HG03457 (cell line): ENCODE measurements around the gene GCAT.

ENCODE experiments used
- ATAC-seq: cut with Tn5 transposase; IDR thresholded peaks from one replicate; pipeline ENCODE4 v1.9.1; 2021; ENCODE audit warnings: moderate number of reproducible peaks; ENCODE audit not compliant: unreplicated experiment

Gene GCAT

GRCh38 chr22:37807410-37808293 is at the start of gene GCAT:
GCAT (plus strand) TSS chr22:37807934; CDS start chr22:37807968, 34 bp downstream.
- peak; percentile 67 for ATAC-seq

DNA sequence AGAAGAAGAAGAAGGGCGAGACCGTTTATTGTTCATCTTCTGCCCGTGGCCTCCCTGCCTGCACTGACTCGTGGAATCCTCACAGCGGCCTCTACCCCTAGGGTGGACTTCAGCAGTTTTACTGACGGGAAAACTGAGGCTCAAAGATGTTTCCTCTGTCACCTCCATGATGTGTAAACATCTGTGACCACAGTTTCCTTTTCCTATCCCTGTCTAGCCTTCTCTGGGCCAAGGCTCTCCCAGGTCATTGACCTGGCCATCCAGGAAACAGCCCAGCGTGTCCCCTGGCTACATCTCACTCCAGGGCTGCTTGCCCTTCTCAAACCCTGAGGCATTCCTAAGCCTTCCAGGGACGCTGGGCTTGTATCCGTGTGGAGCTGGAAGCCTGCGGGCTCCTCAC is 49.0 kb upstream of the GCAT start:
- no peak for ATAC-seq

GRCh38 chr22:37759281-37759680 is 48.5 kb upstream of the GCAT start:
- ATAC-seq: no peak

- no peak for ATAC-seq
These were observed 47.6 kb upstream of the GCAT start for GRCh38 chr22:37760152-37760551.

DNA sequence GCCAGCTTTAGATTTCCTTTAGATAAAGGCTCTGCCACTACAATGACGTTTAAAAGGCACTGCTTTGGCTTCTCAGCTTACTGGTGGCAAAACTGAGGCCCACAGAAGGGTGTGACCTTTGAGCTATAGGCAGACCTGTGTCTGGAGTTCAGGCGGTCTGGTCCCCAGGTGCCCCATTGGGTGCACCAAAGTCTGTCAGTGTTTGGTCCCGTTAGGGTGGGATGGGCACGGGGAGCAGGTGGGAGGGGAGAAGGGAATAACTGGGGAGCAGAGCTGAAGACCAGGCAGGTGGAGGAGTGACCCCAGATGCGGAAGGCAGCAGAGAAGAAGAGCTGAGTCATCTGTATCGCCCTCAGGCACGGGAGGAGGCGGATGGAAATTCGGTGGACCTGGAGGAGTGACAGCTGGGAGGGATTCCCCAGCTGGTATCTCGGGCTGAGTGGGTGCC is 45.3 kb upstream of the GCAT start:
- no peak for ATAC-seq

DNA sequence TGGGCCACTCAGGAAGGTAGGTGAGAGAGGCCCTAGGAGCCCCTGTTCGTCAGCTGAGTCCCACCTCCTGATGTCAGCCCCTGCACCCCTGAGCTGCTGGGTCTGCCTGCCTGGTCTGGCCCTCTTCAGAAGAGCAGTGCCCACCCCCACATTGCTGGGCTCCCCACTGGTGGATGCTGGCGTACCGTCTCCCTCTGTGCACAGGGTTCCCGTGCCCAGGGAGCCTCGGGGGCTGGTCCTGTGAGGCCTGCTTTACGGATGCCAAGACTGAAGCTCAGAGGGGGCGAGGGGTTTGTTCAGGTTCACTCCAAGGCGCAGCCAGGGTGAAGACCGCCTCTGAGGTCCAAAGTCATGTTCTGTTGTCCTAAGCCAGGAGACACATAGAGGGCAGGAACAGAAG is 44.7 kb upstream of the GCAT start:
- no peak for ATAC-seq

GRCh38 chr22:37763652-37764051 is 44.1 kb upstream of the GCAT start:
- ATAC-seq: no peak

GRCh38 chr22:37764622-37765021 is 43.1 kb upstream of the GCAT start:
- no peak for ATAC-seq

DNA sequence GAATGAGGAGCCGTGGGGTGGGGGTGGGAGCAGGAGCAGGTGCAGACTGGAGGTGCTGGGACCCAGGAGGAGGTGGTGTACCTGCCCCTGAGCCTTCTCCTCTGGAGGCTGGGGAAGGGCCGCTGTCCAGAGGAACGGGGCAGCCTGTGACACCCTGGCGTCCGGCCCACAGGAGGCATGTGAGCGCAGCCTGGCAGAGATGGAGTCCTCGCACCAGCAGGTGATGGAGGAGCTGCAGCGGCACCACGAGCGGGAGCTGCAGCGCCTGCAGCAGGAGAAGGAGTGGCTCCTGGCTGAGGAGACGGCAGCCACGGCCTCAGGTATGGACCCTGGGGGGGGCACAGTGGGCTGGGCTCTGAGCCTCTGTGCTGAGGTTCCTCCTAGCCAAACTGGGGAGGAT is 42.2 kb upstream of the GCAT start:
- ATAC-seq: no peak

GRCh38 chr22:37765953-37766576 is 41.7 kb upstream of the GCAT start:
- no peak for ATAC-seq

DNA sequence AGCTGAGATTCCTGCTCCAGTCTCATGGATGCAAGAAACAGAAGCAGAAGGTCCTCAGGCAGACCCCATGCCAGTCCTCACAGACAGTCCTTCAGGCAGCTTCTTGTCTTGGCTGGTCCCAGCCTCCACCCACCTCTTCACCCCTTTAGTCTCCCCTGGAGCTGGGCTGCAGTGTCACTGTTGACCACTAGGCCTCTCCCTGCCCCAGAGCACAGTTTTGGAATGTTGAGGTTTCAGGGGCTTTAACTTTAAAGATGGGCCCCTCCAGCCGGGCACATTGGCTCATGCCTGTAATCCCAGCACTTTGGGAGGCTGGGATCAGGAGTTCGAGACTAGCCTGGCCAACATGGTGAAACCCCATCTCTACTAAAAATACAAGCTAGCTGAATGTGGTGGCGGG is 39.5 kb upstream of the GCAT start:
- no peak for ATAC-seq

DNA sequence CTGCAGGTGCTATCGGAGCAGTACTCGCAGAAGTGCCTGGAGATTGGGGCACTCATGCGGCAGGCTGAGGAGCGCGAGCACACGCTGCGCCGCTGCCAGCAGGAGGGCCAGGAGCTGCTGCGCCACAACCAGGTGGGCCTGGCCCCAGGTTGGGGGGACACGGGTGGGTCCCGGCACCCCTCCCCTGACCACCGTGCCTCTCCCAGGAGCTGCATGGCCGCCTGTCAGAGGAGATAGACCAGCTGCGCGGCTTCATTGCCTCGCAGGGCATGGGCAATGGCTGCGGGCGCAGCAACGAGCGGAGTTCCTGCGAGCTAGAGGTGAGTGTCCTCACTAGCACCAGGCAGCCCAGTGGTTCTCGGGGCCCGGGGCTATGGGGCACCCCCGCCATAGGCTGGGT is 38.7 kb upstream of the GCAT start:
- ATAC-seq: no peak

DNA sequence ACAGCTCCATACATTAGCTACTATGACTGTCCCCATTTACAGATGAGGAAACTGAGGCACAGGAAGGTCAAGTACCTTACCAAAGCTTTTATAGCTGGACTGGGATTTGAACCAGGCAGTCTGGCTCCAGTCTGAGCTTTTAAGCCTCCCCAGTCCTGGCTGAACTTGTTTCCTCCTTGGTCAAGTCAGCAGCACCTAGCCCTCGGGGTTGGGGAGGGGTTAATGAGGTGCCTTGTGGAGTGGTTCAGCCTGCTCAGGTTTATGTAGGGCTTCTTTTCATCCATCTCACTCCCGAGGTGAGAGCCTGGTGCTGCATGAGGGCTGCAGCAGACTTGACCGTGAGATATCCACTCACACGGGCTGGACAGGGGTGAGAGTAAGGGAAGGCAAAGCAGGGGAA is 36.7 kb upstream of the GCAT start:
- no peak for ATAC-seq

GRCh38 chr22:37771702-37772427 is 35.9 kb upstream of the GCAT start:
- no peak for ATAC-seq

- no peak for ATAC-seq
These were observed 33.0 kb upstream of the GCAT start for GRCh38 chr22:37774728-37775127.

GRCh38 chr22:37775785-37776638 is 31.7 kb upstream of the GCAT start:
- ATAC-seq: no peak

DNA sequence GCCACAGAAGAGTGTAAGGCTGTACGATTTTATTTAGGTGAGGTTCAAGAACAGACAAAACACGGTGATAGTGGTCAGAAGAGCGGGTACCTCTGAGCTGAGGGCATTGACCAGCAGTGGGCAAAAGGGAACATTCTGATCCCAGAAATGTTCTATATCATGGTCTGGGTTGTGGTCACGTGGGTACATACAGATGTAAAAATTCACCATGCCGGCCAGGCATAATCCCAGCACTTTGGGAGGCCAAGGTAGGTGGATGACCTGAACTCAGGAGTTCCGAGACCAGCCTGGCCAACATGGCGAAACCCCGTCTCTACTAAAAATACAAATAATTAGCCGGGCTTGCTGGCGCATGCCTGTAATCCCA is 31.1 kb upstream of the GCAT start:
- ATAC-seq: no peak

GRCh38 chr22:37777122-37777687 is 30.5 kb upstream of the GCAT start:
- ATAC-seq: no peak

GRCh38 chr22:37778370-37779009 is 29.2 kb upstream of the GCAT start:
- ATAC-seq: no peak

GRCh38 chr22:37781434-37782059 is 26.2 kb upstream of the GCAT start:
- no peak for ATAC-seq
